ENCODE results near the gene IGFBP2.

The IGFBP2 gene

GRCh38 chr2:216637472-216637871 lies 4.3 kb downstream of the IGFBP2 start:
- no peak for DNase-seq (ENCODE audit: low read depth)

GRCh38 chr2:216643986-216644659 lies 10.9 kb downstream of the IGFBP2 start:
- no peak for DNase-seq (ENCODE audit: low read depth)

GRCh38 chr2:216644842-216645635 lies 11.8 kb downstream of the IGFBP2 start:
- DNase-seq (ENCODE audit: low read depth), result no peak

GRCh38 chr2:216645636-216645950 lies 12.4 kb downstream of the IGFBP2 start:
- no peak for DNase-seq (ENCODE audit: low read depth)

- no peak for DNase-seq (ENCODE audit: low read depth)
Measured at GRCh38 chr2:216646116-216646515, 12.9 kb downstream of the IGFBP2 start.

GRCh38 chr2:216648105-216648504 lies 14.9 kb downstream of the IGFBP2 start:
- DNase-seq (ENCODE audit: low read depth), result no peak

- no peak for DNase-seq (ENCODE audit: low read depth)
Measured at GRCh38 chr2:216649574-216649973, 16.4 kb downstream of the IGFBP2 start.

GRCh38 chr2:216650626-216651257 lies 17.5 kb downstream of the IGFBP2 start:
- no peak for DNase-seq (ENCODE audit: low read depth)

GRCh38 chr2:216651351-216651881 lies 18.2 kb downstream of the IGFBP2 start:
- DNase-seq (ENCODE audit: low read depth), result no peak

- no peak for DNase-seq (ENCODE audit: low read depth)
Measured at GRCh38 chr2:216652566-216652965, 19.3 kb downstream of the IGFBP2 start.

GRCh38 chr2:216653093-216653799 lies 20.0 kb downstream of the IGFBP2 start:
- no peak for DNase-seq (ENCODE audit: low read depth)

- DNase-seq (ENCODE audit: low read depth), result no peak
Measured at GRCh38 chr2:216653931-216654365, 20.7 kb downstream of the IGFBP2 start.

- no peak for DNase-seq (ENCODE audit: low read depth)
Measured at GRCh38 chr2:216654528-216655052, 21.4 kb downstream of the IGFBP2 start.

- no peak for DNase-seq (ENCODE audit: low read depth)
Measured at GRCh38 chr2:216657086-216657855, 24.1 kb downstream of the IGFBP2 start.

- DNase-seq (ENCODE audit: low read depth), result no peak
Measured at GRCh38 chr2:216657980-216658379, 24.8 kb downstream of the IGFBP2 start.

- no peak for DNase-seq (ENCODE audit: low read depth)
Measured at GRCh38 chr2:216658757-216659156, 25.5 kb downstream of the IGFBP2 start.

- no peak for DNase-seq (ENCODE audit: low read depth)
Measured at GRCh38 chr2:216659276-216659675, 26.1 kb downstream of the IGFBP2 start.

GRCh38 chr2:216660496-216660895 lies 27.3 kb downstream of the IGFBP2 start:
- DNase-seq (ENCODE audit: low read depth), result no peak

GRCh38 chr2:216661051-216661450 lies 27.8 kb downstream of the IGFBP2 start:
- DNase-seq (ENCODE audit: low read depth), result no peak

GRCh38 chr2:216661639-216662375 lies 28.6 kb downstream of the IGFBP2 start:
- DNase-seq (ENCODE audit: low read depth), result no peak
